G401.6 (cell line): Measurements from ENCODE around the gene MAD2L1BP.

Source experiments
- FAIRE-seq: peaks from 2 replicates; lab custom pipeline; 2012; peaks lifted over from hg19 to GRCh38; lab: Jason Lieb, UNC

MAD2L1BP gene

GRCh38 chr6:43683708-43684455 lies 48.2 kb downstream of the MAD2L1BP start:
- FAIRE-seq: no peak

DNA sequence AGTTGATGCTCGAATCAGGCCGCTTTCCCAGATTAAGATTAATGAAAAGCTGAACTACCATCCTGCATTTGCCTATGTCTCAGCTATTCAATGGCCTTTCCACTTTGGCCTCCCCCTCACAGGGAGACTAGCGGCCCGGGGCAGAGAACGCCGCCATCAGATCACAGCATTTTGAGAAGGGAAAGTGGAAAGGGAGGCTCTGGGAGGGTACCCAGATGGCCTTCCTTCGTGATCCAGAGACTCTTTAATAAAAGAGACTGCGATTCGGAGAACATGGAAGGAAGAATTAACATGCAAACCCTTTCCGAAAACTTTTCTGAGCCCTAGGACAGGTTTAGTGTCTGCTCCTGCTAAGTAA lies 51.4 kb downstream of the MAD2L1BP start:
- FAIRE-seq: no peak

DNA sequence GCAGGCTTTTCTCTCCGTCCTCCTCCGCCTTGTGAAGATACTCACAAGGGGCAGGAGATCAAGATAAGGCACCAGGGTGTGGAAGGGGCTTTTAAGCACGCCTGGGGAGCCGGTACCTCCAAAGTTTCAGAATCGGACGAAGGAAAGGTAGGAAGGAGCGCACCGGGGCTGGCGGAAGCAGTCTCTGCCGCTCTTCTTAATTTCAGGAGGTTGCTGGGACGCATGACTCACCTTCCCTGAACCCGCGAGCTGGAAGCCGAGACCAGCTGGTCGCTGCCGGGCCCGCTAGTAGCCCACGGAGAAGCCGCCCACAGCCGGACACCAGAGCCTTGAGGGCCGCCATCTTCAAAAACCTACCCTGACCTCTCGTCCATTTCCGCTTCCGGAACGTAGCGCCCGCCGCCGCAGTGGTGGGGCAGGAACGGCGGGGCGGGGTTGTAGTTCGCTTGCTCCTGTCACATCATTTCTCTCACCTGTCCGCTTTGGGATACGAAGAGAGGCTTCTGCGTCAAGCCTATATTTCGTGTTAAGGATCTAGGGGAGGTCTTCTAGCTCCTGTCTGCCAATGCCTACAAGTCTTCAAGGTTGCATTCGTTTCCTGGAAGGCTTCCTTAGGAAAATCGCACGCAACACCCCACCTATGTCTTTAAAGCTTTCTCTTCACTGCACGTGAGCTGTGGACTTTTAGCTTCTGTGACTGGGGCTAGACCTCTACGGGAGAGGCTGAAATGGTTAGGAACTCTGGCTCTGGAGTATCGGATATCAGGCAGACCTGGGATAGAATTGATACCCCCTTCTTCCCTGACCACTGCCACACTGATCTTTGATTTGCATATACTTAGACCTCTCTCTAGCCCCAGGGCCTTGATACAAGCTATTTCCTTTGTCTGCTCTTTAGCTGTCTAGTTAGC lies 52.1 kb downstream of the MAD2L1BP start, which contains the start of gene MRPS18A:
Gene MRPS18A, minus strand, starts transcription at position 355 of the 911 bp plus-strand sequence. Its CDS starts 12 bp downstream, at position 343.
- peak; percentile 71 for FAIRE-seq

- no peak for FAIRE-seq
These were observed 53.8 kb downstream of the MAD2L1BP start for GRCh38 chr6:43689421-43689820.
